Brain pericyte (primary cell): Measurements from ENCODE around the gene ZFHX3.

ENCODE experiments used
- DNase-seq: peaks from one replicate; pipeline ENCODE4 v3.0.0-alpha.2; 2012; ENCODE audit warnings: low read depth, low spot score

ZFHX3 gene

DNA sequence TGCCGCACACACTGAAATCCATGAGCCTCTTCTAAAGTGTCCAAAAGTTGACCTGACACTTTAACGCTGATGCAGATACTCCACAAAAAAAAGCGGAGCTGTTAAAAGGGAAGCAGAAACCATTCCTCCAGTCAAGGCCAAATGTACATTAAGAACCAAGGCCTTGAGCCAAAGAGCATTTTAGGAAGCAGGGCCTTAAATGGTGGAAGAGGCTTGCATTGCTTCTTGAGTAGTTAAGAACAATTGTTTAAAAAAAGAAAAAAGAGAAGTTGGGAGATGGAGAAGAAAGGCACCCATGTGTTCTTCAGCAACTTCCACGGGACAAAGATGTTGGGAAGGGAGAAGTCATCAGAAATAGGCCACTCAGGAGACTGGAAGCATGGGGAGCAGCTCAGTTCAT is 6.3 kb downstream of the ZFHX3 start:
- DNase-seq: no peak

DNA sequence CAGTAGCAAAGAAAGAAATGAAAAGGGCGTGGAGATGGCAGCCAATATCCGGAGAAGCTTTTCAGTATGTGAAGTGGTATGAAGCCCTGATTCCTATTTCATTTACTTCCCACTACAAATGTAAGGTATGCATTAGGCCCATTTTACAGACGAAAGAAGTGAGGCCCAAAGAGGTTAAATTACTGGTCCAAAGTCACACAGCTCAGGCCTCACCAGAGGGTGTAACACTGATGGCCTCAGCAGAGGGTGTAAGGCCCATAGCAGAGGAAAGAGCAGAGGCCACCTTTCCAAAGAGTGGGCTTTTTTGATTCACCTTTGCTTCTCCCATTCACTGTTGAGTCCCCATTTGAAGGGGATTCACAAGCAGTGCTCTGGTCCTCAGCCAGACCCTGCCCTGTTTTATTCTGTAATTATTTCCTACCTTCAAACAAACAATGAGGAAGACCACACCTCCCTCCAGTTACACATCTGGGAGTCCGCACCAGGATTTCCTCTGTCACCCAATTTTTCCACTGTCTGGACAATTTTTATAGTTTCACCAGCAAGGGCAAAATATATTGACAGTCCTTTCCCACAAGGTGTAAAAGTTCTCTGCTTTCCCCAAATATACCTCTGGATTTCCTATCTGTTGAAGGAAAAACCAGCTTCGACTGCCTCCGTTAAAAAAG is 7.1 kb downstream of the ZFHX3 start:
- no peak for DNase-seq

- no peak for DNase-seq
Observed at GRCh38 chr16:73040136-73040535, 7.8 kb downstream of the ZFHX3 start.

DNA sequence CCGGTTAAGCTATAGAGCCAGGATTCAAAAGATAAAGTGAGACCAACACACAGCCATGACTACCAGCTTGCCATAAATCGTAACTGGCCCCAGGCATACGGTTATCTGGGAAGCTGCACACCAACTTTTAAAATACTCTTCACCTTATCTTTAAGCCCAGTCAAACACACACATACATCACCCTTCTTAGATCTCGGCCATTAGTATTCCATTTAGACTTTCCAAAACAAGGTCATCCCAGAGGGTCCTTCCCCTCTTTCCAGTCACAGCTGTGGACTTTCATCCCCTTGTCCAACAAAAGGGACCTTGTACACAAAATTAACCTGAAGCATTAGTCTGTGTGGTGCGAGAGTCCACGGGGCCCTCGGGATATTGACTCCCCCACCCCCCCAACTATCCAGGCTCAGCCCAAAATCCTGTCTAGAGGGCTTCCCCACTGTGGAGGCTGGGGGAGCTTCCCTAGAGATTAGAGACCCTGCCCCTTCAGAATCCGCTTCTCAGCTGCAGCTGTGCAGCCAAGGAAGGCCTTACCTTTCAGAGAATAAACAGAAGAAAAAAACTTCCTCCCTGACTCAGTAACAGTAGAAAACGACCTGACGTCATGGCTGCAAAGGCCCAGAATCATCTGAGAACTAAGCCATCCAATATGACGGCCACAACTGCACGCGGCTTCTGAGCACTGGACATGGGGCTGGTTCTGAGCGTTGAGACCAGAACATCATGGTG is 9.9 kb downstream of the ZFHX3 start:
- no peak for DNase-seq

- no peak for DNase-seq
Observed at GRCh38 chr16:73037331-73037745, 10.6 kb downstream of the ZFHX3 start.

DNA sequence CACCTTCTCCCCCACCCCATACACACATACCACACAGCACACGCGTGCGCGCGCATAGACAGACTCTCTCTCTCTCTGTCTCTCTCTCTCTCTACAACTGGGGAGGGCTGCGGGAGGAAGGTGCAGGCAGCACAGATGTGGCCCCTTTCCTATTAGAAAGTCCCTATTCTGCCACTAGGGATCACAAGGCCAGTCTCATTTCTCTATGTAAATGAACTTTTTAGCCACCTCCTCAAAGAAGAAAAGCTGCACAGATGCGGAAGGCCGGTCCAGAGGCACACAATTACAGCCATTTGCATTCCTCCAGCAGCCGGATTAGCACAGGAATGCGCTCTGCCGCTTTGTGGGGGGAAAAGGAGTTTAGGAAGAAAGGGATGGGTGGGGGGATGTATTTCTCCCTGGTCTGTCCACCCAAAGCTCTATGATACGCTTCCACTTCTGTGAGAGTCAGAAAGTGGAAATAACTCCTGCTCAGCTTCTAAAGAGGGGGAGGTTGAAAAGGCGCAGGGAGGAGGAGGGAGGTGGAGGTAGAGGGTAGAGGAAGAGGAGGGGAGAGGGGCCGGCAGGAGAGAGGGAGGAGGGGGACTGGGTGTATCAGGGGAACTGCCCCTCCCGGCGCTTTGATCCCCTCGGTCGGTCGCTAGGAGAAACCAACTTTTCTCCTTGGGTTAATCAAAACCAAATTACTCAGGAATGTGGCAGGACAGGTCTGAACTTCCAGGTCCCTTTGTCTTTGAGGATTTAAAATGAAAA is 11.7 kb downstream of the ZFHX3 start:
- no peak for DNase-seq

DNA sequence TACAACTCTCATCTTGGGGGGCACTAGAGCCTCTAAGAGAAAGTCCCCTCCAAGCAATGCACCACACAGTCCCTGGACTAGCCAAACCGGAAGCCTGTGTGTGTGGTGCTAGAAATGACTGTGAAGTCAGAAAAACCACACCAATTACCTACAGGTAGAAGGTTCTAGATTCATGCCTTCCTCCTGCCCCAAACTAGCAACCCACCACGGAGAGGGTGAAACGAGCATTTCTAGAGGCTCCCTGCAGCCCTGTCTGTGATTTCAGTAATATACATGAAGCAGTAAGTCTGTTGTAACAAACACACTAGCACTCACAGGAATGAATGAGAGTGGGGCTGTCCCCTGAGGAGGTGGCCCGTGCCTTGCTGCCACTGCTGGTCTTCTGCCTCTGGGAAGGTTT is 13.6 kb downstream of the ZFHX3 start:
- no peak for DNase-seq

DNA sequence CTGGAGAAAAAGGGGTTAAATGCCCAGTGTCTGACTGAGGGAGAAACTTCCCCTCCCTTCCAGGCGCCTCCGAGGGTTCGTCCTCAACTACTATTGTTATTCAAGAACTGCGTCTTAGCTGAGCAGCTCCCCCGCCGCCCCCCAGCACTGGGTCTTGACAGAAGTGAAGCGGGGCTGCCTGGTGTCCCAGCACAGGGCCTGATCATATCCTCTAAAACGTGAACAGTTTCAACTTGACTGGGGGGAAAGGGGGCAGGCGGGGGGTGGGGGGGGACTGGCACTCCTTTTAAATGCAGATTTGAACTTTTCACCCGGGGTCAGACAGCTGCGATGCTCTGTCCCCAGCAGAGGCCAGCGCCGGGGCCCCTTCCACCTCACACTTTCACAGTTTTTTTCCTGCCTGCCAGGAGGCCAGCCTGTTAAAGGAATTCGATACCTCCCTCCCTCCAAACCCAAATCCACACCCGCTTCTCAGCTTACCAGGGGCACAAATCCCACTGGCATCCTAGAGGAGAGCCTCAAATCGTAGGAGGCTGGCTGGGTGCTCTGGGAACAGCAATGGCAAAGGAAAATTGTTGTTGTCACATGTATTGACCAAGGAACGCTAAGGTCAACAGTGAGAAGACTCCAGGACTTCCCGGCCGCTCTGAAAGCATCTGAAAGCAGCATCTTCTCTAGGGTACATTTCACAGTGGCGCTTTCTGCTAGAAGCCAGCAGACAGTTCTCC is 14.5 kb downstream of the ZFHX3 start:
- DNase-seq: no peak

GRCh38 chr16:73032541-73033270 is 15.2 kb downstream of the ZFHX3 start:
- DNase-seq: no peak

- DNase-seq: no peak
Observed at GRCh38 chr16:73031984-73032383, 15.9 kb downstream of the ZFHX3 start.

DNA sequence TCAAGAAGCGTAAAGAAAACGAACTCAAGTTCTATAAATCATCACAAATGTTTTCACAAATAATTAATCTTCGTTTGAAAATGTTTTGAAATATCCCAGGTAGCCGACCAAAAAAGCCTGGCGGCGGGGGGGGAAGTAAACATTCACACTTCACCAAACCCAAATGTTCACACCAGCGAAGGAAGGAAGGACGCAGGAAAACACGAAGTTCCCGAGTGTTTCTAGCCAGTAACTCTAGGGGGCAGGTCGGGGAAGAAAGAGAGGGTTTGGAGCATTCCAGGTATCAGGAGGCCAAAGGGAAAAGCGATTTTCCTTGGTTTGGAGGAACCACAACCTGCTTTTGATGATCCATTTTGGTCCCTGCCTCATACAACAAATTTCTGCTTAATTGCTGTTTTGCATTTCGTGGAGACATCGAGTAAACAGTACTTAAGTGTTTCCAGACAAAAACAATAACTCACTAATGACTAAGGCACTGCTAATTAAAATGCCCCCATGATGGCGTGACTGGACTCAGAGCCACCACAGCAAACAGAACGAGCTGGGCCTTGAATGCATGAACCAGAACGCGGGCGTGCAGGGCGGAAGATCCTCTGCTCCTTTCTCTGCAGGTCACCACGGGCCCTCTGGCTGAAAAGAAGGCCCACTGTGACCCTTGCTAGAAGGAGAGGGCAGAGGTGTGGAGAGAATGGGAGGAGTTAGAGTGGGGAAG is 16.6 kb downstream of the ZFHX3 start:
- DNase-seq: no peak

DNA sequence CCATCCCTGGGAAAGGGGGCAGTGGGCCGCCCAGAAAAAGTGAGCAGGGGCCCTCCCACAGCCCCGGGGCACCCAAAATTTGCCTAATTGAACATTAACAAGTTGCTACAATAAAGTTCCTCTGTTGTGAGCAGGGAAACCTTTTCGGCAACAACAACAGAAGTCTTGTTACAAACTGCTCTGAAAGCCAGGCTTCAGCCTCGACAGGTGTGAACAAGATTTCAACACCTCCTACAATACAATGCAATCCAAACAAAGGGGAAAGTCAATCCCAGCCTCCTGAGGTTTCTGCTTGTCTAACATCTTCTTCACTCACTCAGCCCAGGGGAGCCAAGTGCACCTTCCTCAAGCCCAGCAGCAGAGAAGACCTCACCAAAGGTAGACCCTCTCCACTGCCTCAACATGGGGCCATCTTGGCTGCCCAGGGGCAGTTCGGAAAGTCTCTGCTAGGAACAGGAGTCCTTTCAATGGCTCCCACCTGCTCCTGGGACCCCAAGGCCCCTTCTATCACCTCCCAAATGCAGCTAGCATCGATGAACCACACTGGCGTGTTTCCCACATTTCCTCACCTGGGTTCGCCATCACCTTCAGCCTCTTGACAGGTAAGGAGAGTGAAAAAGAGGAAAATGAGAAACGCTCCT is 19.1 kb downstream of the ZFHX3 start:
- DNase-seq: no peak

DNA sequence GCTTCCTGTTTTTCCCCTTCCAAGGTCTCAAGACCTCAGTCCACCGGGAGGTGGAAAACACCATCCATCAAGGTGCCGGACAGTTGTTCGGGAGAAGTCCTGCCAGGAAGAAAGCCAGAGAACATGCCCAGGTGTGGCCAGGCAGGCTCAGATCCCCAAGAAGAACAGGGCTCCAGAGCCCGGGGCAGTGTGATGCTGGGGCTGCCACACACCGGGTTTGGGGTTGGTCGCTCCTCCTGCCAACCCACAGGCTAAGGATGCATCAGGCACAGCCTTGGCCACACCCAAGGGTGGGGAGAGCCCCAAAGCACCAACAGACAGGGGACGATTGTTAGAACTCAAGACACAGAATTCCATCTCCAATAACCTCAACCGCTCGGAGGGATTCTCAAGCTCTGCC is 19.7 kb downstream of the ZFHX3 start:
- DNase-seq: no peak

GRCh38 chr16:73027685-73028111 is 20.2 kb downstream of the ZFHX3 start:
- DNase-seq: no peak

DNA sequence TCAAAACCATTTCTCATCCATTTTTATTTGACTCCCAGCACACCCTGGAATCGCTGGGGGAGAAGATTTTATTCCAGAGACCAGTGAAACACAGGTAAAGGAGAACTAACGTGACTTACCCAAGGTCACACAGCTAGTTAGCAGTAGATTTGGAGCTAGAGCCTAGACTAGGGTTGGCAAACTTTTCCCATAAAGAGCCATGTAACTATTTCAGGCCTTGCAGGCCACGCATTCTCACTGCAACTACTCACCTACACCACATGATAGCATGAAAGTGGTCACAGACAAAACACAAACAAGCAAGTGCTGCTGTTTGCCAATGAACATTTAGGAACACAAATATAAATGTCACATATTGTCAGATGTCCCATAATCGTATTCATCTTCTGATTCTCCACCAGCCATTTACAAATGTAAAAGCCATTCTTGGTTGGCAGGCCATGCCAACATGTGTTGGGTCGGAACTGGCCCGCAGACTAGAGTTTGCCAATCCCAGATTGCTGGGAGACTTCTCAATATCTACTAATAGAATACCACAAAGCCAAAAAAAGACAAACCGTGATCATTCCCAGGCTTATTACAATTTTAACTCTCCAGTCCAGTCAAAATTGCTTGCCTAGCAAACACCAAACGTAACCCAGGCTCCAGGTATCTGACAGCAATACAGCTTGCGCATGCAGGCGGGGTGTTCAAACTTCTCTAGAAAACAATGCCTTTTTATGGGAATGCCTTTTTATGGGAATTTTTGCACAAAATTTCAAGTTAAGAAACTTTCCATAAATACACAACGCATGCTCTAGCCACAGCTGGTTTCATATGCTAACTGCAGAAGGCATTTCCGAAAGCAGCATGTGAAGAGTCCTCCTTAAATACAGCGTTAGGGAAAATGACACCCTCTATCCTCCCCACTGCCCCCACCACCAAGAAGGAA is 20.9 kb downstream of the ZFHX3 start:
- DNase-seq: no peak

DNA sequence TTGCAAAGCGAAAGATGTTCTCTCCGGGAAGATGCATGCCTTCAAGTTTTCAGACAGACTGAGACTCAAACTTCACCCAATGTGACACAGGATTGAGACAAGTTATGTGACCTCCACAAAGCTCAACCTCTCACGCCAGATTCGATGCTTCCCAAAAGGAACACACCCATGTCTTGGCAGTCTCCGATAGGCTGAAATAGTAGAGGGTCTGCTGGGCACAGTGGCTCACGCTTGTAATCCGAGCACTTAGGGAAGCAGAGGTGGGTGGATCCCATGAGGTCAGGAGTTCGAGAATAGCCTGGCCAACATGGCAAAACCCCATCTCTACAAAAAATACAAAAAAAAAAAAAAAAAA is 22.1 kb downstream of the ZFHX3 start:
- DNase-seq: no peak

DNA sequence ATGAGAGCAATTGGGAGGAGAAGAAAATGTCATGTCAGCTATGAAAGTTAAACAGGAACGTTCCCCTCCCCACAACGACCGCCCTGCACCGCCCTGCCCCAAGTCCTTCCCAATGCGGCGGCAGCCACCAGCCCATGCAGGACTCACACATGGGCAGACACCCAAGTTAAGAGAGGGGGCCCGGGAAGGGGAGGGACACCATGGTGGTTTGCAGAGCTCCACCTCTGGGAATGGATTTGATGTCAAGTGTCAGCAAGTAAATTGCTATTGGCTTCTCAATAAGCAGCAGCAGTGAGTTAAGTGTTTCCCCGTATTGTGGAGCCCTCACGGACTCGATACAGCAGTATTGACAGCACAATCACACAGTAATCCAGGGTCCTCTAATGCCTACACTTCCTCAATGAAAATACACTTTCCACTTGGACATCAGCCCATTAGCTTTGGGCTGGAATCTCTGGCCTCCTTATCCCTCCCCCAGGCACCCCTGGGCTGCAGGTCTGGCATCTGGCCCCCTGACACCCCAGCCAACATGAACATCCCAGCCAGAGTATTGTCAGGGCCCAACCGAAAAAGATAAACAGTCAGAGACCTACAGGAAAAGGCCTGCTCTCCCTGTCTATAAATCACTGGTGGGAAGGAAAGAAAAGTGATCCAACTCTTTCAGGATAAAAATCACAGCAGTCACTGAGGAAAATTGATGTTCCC is 22.6 kb downstream of the ZFHX3 start:
- DNase-seq: no peak

DNA sequence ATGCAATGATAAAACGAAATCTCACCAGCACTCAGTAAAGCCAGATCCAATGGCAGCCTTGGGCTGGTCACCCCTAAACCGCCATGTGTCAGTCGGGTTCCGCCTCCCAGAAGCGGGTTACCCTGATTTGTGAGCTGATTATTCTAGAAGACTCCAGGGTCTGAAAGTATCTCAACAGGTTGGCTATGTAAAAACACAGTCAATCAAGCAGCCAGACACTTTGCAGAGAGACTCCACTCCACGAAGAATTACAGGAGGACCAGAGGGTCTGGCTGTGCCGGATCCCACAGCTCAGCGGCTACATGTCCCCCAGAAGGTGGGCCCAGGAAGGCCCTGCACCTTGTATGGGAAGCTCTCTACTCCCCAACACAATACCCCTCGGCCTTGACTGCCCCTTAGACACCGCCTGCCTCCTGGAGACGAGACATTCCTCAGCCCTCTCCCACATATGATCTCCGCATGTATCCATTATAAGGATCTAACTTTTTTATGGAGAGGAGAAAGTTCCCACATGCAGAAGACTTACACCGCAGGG is 23.3 kb downstream of the ZFHX3 start:
- DNase-seq: no peak
